Activated gamma-delta T cell (primary cell): ENCODE results near the gene CD1E.
"Not testable (repeated sequence)": the region's sequence is repeated elsewhere in the genome, so short reads cannot be mapped to it uniquely, and the experiment has no call there.

Experiments used
- DNase-seq: peaks from one replicate; lab custom pipeline; 2025; lab: John Stamatoyannopoulos, UW

CD1E gene

GRCh38 chr1:158362941-158363340 is 9.2 kb downstream of the CD1E start:
- no peak for DNase-seq

GRCh38 chr1:158366783-158367182 is 13.1 kb downstream of the CD1E start:
- no peak for DNase-seq

- DNase-seq: no peak
These were observed 17.7 kb downstream of the CD1E start for GRCh38 chr1:158371188-158371953.

- DNase-seq: not testable (repeated sequence)
These were observed 20.4 kb downstream of the CD1E start for GRCh38 chr1:158374101-158374500.

GRCh38 chr1:158374860-158375259 is 21.2 kb downstream of the CD1E start:
- no peak for DNase-seq

- DNase-seq: no peak
These were observed 36.6 kb downstream of the CD1E start for GRCh38 chr1:158390331-158390730.

GRCh38 chr1:158391099-158391498 is 37.4 kb downstream of the CD1E start:
- no peak for DNase-seq

- DNase-seq: no peak
These were observed 39.8 kb downstream of the CD1E start for GRCh38 chr1:158393476-158393875.

GRCh38 chr1:158396646-158397045 is 43.0 kb downstream of the CD1E start:
- no peak for DNase-seq

GRCh38 chr1:158398818-158399514 is 45.3 kb downstream of the CD1E start, which contains the start of gene OR10T2:
Gene OR10T2 (minus strand): TSS chr1:158399466. CDS start chr1:158399466, 0 bp downstream.
- no peak for DNase-seq

GRCh38 chr1:158400871-158401270 is 47.2 kb downstream of the CD1E start:
- DNase-seq: no peak

GRCh38 chr1:158407092-158407491 is 53.4 kb downstream of the CD1E start:
- DNase-seq: no peak
